ENCODE measurements around the gene SEMA6A. TPM values are rescaled to one million over a fixed set of nuclear protein-coding genes. Genes with fewer than 3 reads are reported as not detected.

The SEMA6A gene
- total RNA-seq, 1 experiment from 2014 or later: not detected

- no peak for DNase-seq (ENCODE audit: low read depth)
Measured at GRCh38 chr5:116409591-116410296, 164.9 kb downstream of the SEMA6A start.

- no peak for DNase-seq (ENCODE audit: low read depth)
Measured at GRCh38 chr5:116406306-116407041, 168.1 kb downstream of the SEMA6A start.

- no peak for DNase-seq (ENCODE audit: low read depth)
Measured at GRCh38 chr5:116404792-116405191, 169.8 kb downstream of the SEMA6A start.

- peak; percentile 4 for DNase-seq (ENCODE audit: low read depth)
Measured at GRCh38 chr5:116404016-116404415, 170.6 kb downstream of the SEMA6A start.

GRCh38 chr5:116402235-116402634, 172.4 kb downstream of the SEMA6A start:
- DNase-seq (ENCODE audit: low read depth): no peak

- DNase-seq (ENCODE audit: low read depth): no peak
Measured at GRCh38 chr5:116401576-116401975, 173.0 kb downstream of the SEMA6A start.

- DNase-seq (ENCODE audit: low read depth): no peak
Measured at GRCh38 chr5:116396476-116397099, 178.0 kb downstream of the SEMA6A start.

GRCh38 chr5:116395631-116396203, 178.9 kb downstream of the SEMA6A start:
- no peak for DNase-seq (ENCODE audit: low read depth)

GRCh38 chr5:116395226-116395625, 179.4 kb downstream of the SEMA6A start:
- DNase-seq (ENCODE audit: low read depth): no peak

- no peak for DNase-seq (ENCODE audit: low read depth)
Measured at GRCh38 chr5:116394186-116394867, 180.3 kb downstream of the SEMA6A start.

Data from LHCN-M2 (cell line).